NCI-H446 treated with DMSO at 0.1 percent for 48 hours (cell line): Measurements from ENCODE around the gene PGLYRP3.

Source experiments
- DNase-seq: peaks from one replicate; lab custom pipeline; 2025; lab: John Stamatoyannopoulos, UW

Gene PGLYRP3

GRCh38 chr1:153312570-153313186 is at the start of gene PGLYRP3:
TSS of gene PGLYRP3 (minus strand) at chr1:153312952. CDS start at chr1:153310665, 2,287 bp downstream.
- no peak for DNase-seq

- no peak for DNase-seq
Measured at GRCh38 chr1:153362187-153362775, 49.5 kb upstream of the PGLYRP3 start.

- no peak for DNase-seq
Measured at GRCh38 chr1:153361480-153362109, 48.8 kb upstream of the PGLYRP3 start.

GRCh38 chr1:153360592-153361479 is 48.1 kb upstream of the PGLYRP3 start:
- no peak for DNase-seq

GRCh38 chr1:153360190-153360589 is 47.4 kb upstream of the PGLYRP3 start:
- no peak for DNase-seq

GRCh38 chr1:153359241-153359640 is 46.5 kb upstream of the PGLYRP3 start:
- DNase-seq: no peak

GRCh38 chr1:153358691-153358975 is 45.9 kb upstream of the PGLYRP3 start:
- DNase-seq: no peak

GRCh38 chr1:153357853-153358690 is 45.3 kb upstream of the PGLYRP3 start, which contains the start of gene S100A9:
TSS of gene S100A9 (plus strand) at chr1:153357854. CDS start at chr1:153358284, 430 bp downstream.
- no peak for DNase-seq

- DNase-seq: no peak
Measured at GRCh38 chr1:153357076-153357852, 44.5 kb upstream of the PGLYRP3 start.

GRCh38 chr1:153356392-153357075 is 43.8 kb upstream of the PGLYRP3 start:
- DNase-seq: no peak

- DNase-seq: peak; percentile 22
Measured at GRCh38 chr1:153355445-153356071, 42.8 kb upstream of the PGLYRP3 start.

GRCh38 chr1:153354515-153355193 is 41.9 kb upstream of the PGLYRP3 start:
- no peak for DNase-seq

GRCh38 chr1:153353226-153353947 is 40.6 kb upstream of the PGLYRP3 start:
- DNase-seq: no peak

GRCh38 chr1:153352523-153352922 is 39.8 kb upstream of the PGLYRP3 start:
- peak; percentile 36 for DNase-seq

GRCh38 chr1:153350321-153350957 is 37.7 kb upstream of the PGLYRP3 start:
- DNase-seq: no peak

- no peak for DNase-seq
Measured at GRCh38 chr1:153349363-153350320, 36.9 kb upstream of the PGLYRP3 start.
